Stimulated activated CD8-positive, alpha-beta memory T cell treated with anti-CD3 and anti-CD28 coated beads, Interleukin-15, amount 100 ng/mL, for 24 hours (primary cell): ENCODE results near the gene ZNF827.
A peak's percentile ranks its signal among the peaks of the same experiment; 100 is the strongest.

ENCODE experiments used
- DNase-seq: peaks from one replicate; pipeline ENCODE4 v3.0.0-alpha.2; 2020; ENCODE audit warnings: low read depth

The ZNF827 gene

GRCh38 chr4:145760176-145760575, 178.4 kb downstream of the ZNF827 start:
- DNase-seq, result no peak

DNA sequence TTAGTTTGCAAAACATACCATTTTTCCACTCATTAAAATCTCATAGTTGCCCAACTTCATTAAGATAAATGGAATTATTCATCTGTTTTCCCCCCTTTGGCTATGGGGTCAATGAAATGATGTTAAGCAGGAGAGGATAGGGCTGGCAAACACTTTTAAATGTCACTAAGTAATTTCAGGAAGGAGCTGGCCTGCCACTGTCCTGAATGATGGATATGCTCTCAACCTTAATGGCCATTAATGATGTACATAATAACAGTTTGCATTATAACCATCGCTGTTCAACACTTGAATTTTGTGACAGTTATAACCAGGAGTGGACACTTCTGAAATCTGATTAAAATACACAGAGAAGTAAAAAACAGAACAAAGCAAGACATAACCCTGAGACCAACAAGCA, 181.4 kb downstream of the ZNF827 start:
- DNase-seq, result no peak

- DNase-seq, result no peak
These were observed 182.4 kb downstream of the ZNF827 start for GRCh38 chr4:145756244-145756643.

- DNase-seq, result no peak
These were observed 182.8 kb downstream of the ZNF827 start for GRCh38 chr4:145755802-145756201.

GRCh38 chr4:145743641-145744040, 195.0 kb downstream of the ZNF827 start:
- DNase-seq, result no peak

GRCh38 chr4:145740806-145741205, 197.8 kb downstream of the ZNF827 start:
- DNase-seq, result no peak

GRCh38 chr4:145739845-145740244, 198.8 kb downstream of the ZNF827 start:
- DNase-seq, result no peak

- DNase-seq, result no peak
These were observed 202.3 kb downstream of the ZNF827 start for GRCh38 chr4:145736241-145736831.

DNA sequence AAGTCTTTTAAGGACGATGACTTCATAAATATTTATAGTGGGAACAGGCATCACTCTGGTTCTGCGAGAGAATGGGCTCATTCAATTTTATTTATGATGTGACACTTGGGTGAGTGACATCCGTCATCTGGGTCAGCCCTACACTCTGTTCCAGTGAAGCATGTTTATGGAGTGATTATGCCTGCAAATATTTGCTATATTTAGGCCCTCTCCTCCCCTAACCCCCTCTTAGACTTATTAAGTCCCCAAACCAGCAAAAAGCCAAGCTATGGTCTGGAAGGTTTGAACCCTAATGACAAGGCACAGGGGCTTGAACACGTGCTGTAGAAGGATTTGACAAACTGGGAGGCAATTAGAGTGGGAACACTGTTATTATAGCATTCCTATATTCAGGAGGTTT, 202.8 kb downstream of the ZNF827 start:
- DNase-seq, result no peak

DNA sequence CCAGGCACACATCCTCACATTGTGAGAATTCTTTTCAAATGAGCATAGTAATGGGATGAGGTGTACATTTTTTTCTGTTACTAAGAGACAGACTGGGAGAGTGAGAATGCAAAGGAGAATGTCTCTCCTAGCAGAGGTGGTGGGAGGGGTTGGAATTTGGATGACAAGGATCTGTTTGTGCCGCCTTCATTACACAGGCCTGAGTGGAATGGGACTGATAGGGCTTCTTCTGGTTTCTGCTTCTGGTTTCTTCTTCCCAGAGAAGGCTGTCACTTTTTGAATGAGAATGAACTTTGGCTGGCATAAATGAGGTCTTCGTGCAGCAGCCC, 203.3 kb downstream of the ZNF827 start:
- DNase-seq, result no peak

- DNase-seq, result no peak
These were observed 203.9 kb downstream of the ZNF827 start for GRCh38 chr4:145734576-145735346.

GRCh38 chr4:145734031-145734430, 204.6 kb downstream of the ZNF827 start:
- no peak for DNase-seq

- DNase-seq, result peak; percentile 69
These were observed 205.4 kb downstream of the ZNF827 start for GRCh38 chr4:145732895-145733880.

GRCh38 chr4:145732001-145732815, 206.4 kb downstream of the ZNF827 start:
- DNase-seq, result no peak

- no peak for DNase-seq
These were observed 207.6 kb downstream of the ZNF827 start for GRCh38 chr4:145731028-145731427.

DNA sequence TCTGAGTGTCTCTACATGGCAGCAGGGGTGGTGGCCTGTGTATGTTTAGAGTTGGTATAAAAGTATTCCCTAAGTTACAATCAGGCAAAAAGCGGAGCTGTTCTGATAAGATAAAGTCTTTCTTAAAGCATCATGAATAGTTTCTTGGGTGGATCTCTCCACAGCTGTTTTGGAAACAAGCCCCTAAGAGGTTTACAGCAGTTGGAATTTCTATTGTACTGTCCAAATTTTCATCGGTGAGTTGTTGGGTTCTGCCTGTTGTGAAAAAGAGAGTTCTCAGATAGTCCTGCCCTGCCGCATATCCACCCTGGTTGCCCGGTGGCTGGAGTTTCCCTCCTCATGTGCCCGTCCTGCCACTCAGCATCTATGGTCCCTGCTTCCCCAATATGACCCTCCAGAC, 208.6 kb downstream of the ZNF827 start:
- no peak for DNase-seq

GRCh38 chr4:145723336-145723735, 215.3 kb downstream of the ZNF827 start:
- DNase-seq, result no peak

DNA sequence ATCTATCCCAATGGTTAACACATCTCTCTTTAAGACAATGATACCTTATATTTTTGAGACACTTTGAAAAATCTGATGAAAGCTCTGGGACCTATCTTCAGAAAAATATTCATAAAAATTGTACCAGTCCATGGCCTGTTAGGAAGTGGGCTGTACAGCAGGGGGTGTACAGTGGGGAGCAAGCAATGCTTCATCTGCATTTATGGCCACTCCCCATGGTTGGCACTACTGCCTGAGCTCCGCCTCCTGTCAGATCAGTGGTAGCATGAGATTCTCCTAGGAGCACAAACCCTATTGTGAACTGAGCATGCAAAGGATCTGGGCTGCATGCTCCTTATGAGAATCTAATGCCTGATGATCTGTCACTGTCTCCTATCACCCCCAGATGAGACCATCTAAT, 216.1 kb downstream of the ZNF827 start:
- no peak for DNase-seq

DNA sequence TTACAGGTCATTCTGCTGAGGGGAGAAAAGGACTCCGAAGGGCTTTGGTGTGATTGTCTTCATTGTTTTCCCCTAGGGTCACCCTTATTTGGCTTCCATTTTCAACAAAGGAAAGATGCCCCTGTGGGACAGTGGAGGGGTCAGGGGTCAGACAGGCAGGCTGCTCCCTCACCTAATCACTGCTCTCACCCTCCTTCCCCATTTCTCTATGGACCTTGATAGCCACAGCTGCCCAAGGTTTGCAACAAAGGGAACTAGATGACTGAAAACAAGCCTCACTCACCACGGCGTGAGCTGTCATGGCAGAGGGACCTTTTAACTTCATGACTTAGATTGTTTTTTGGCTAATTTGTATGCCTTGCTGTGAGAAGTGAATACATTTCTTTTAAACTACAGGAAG, 218.0 kb downstream of the ZNF827 start:
- DNase-seq, result no peak

- no peak for DNase-seq
These were observed 218.6 kb downstream of the ZNF827 start for GRCh38 chr4:145719752-145720624.

- DNase-seq, result no peak
These were observed 221.9 kb downstream of the ZNF827 start for GRCh38 chr4:145716661-145717200.
